GM21423 (cell line): ENCODE measurements around the gene CD300LD.

ENCODE experiments used
- ATAC-seq: cut with Tn5 transposase; IDR thresholded peaks from one replicate; pipeline ENCODE4 v1.9.1; 2021; ENCODE audit warnings: mild to moderate bottlenecking, moderate library complexity; ENCODE audit not compliant: unreplicated experiment

Gene CD300LD

GRCh38 chr17:74545843-74546230 lies 46.2 kb downstream of the CD300LD start, which contains the start of gene CD300C:
TSS of gene CD300C (minus strand) at chr17:74546115. CDS start at chr17:74545782, 333 bp downstream.
- ATAC-seq = no peak

- ATAC-seq = no peak
Observed at GRCh38 chr17:74544991-74545842, 46.9 kb downstream of the CD300LD start.

GRCh38 chr17:74543891-74544760 lies 48.0 kb downstream of the CD300LD start:
- ATAC-seq = no peak

GRCh38 chr17:74543406-74543805 lies 48.7 kb downstream of the CD300LD start:
- ATAC-seq = no peak

GRCh38 chr17:74542727-74543383 lies 49.2 kb downstream of the CD300LD start:
- ATAC-seq = no peak

GRCh38 chr17:74542166-74542565 lies 49.9 kb downstream of the CD300LD start:
- no peak for ATAC-seq

GRCh38 chr17:74541176-74542111 lies 50.6 kb downstream of the CD300LD start:
- no peak for ATAC-seq

GRCh38 chr17:74539281-74539820 lies 52.7 kb downstream of the CD300LD start:
- no peak for ATAC-seq

- ATAC-seq = no peak
Observed at GRCh38 chr17:74536890-74537289, 55.2 kb downstream of the CD300LD start.

GRCh38 chr17:74532115-74532514 lies 60.0 kb downstream of the CD300LD start:
- ATAC-seq = no peak

GRCh38 chr17:74531231-74531761 lies 60.8 kb downstream of the CD300LD start, which contains the start of gene CD300LB:
TSS of gene CD300LB (minus strand) at chr17:74531475. CDS start at chr17:74531350, 125 bp downstream.
- ATAC-seq = no peak

- no peak for ATAC-seq
Observed at GRCh38 chr17:74530831-74531150, 61.3 kb downstream of the CD300LD start.
